CD4-positive, alpha-beta memory T cell (primary cell): ENCODE results near the gene RNU6-1. TPM values are rescaled to one million over a fixed set of nuclear protein-coding genes. Genes with fewer than 3 reads are reported as not detected.

Experiments
- CTCF ChIA-PET: fragments of 350-600 bp; sonication (Branson Sonifier 250); formaldehyde crosslinking; loops from one replicate; lab custom pipeline; 2021; ENCODE audit warnings: inconsistent platforms; ENCODE audit not compliant: partially characterized antibody; lab: Charles Lee
- POLR2A ChIA-PET: fragments of 350-600 bp; sonication (Branson Sonifier 250); formaldehyde crosslinking; loops from one replicate; lab custom pipeline; 2021; ENCODE audit not compliant: partially characterized antibody; lab: Charles Lee
- DNase-seq, 5 donors: peaks; one replicate each; pipeline versions ENCODE4 v3.0.0 to v3.0.0-alpha.2; 2020 to 2022; ENCODE audit warnings: mixed read lengths in 1 of 5
- H3K27ac ChIP-seq: one replicate; pipeline ENCODE4 v1.7.0; 2013; ENCODE audit warnings: low read depth, low read length
- H3K27me3 ChIP-seq: 2 replicates; pipeline ENCODE4 v1.7.0; 2013; ENCODE audit warnings: mild to moderate bottlenecking, low read length, moderate library complexity; ENCODE audit not compliant: insufficient read depth
- H3K36me3 ChIP-seq: 2 replicates; pipeline ENCODE4 v1.7.0; 2013; ENCODE audit warnings: mild to moderate bottlenecking, low read length, moderate library complexity; ENCODE audit not compliant: insufficient read depth
- H3K4me1 ChIP-seq: 2 replicates; pipeline ENCODE4 v1.7.0; 2013; ENCODE audit warnings: mild to moderate bottlenecking, low read length, moderate library complexity; ENCODE audit not compliant: insufficient read depth
- H3K4me3 ChIP-seq, 2 donors: one replicate each; pipeline ENCODE4 v1.7.0; 2013; ENCODE audit warnings: low read length in 2 of 2, mild to moderate bottlenecking in 1 of 2
- H3K9me3 ChIP-seq, 2 donors: one replicate each; pipeline ENCODE4 v1.7.0; 2013; ENCODE audit warnings: low read length in 2 of 2, control low read depth in 1 of 2; ENCODE audit not compliant: control insufficient read depth in 1 of 2
- H3K27ac Mint-ChIP-seq, 7 donors: one replicate each; pipeline ENCODE4 v1.8.0; 2020 to 2021; ENCODE audit warnings: mixed read lengths in 7 of 7, mild to moderate bottlenecking in 6 of 7, inconsistent platforms in 3 of 7, moderate library complexity in 3 of 7
- H3K27me3 Mint-ChIP-seq, 2 donors: one replicate each; pipeline ENCODE4 v1.8.0; 2020 to 2021; ENCODE audit warnings: mixed read lengths in 2 of 2
- H3K36me3 Mint-ChIP-seq, 2 donors: one replicate each; pipeline ENCODE4 v1.8.0; 2020 to 2021; ENCODE audit warnings: mixed read lengths in 2 of 2, inconsistent platforms in 1 of 2, mild to moderate bottlenecking in 1 of 2
- H3K4me1 Mint-ChIP-seq, 4 donors: one replicate each; pipeline ENCODE4 v1.8.0; 2020 to 2021; ENCODE audit warnings: mixed read lengths in 4 of 4, mild to moderate bottlenecking in 1 of 4
- H3K4me3 Mint-ChIP-seq, 8 donors: one replicate each; pipeline ENCODE4 v1.8.0; 2020 to 2021; ENCODE audit warnings: mixed read lengths in 8 of 8, mild to moderate bottlenecking in 7 of 8, moderate library complexity in 6 of 8, inconsistent platforms in 3 of 8
- H3K9me3 Mint-ChIP-seq, 8 donors: one replicate each; pipeline ENCODE4 v1.8.0; 2020 to 2021; ENCODE audit warnings: mixed read lengths in 8 of 8, mild to moderate bottlenecking in 5 of 8, inconsistent platforms in 3 of 8, moderate library complexity in 1 of 8
- intact Hi-C: fragments of 100-400 bp; cut with micrococcal nuclease; formaldehyde crosslinking; loops from one replicate; pipeline ENCODE4 v1.15.1; 2023
- polyA plus RNA-seq, 2 donors: library from polyadenylated mRNA; unstranded; fragments of 300-500 nt; fragmentation: Illumina TruSeq; gene quantifications; one replicate each; pipeline ENCODE4 v1.2.3, GENCODE V29; 2021
- total RNA-seq, 2 experiments: library from RNA; stranded (reverse); gene quantifications; one replicate each; pipeline ENCODE4 v1.2.3, GENCODE V29; 2021

RNU6-1 gene
- total and polyA plus RNA-seq, 4 experiments from 2014 or later: not detected

DNA sequence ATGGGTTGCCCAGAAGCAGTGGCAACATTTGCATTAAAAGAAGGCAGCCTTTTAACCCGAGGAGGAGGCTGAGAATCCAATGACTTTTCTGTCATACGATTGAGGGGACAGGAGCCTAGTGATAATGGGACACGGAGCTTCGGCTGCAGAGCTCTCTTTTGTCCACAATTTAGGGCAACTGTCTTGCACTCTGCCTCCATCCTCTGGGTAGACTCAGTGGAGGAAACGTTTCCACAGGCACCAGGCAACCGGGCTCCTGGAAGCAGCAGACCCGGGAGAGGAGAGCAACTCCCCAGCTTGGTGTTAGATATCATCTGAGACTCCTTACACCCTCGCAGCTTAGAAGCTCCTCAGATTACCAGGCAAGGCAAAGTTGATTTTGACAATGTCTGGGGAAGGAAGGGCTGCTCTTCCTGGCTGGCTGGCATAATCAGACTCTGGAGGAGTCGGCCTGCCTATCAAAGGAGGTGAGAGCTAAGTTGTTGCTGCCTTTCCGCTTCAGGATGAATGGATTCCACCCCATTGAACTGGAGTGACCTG, 43.5 kb upstream of the RNU6-1 start:
- Histone ChIP-seq H3K9me3 (no peaks in the 10 kb centered on the region), H3K27ac (no peak overlapping the region), H3K27me3 (peaks cover 9% of the 10 kb centered on the region), H3K4me3 (no peak overlapping the region), H3K36me3 (no peaks in the 10 kb centered on the region), H3K4me1 (peaks cover 10% of the 10 kb centered on the region)
- peaks cover 10 to 21% of the 10 kb centered on the region in 2 donors for H3K27me3 Mint-ChIP-seq
- peak overlapping the region in 1 of 8 donors; percentile 44 for H3K4me3 Mint-ChIP-seq
- H3K27ac Mint-ChIP-seq: no peak overlapping the region
- no peak for DNase-seq
- intact Hi-C loops: no loop called here
- POLR2A ChIA-PET: no interaction called here
- CTCF ChIA-PET: interaction anchor here (3.4 kb wide), 1 partner anchor 20 kb away, joined by 9 read pairs; no protein-coding TSS in a partner anchor
- no peaks in the 10 kb centered on the region for H3K36me3 Mint-ChIP-seq
- peaks cover 2 to 13% (median 8%) of the 10 kb centered on the region in 4 donors for H3K4me1 Mint-ChIP-seq
- no peaks in the 10 kb centered on the region for H3K9me3 Mint-ChIP-seq

DNA sequence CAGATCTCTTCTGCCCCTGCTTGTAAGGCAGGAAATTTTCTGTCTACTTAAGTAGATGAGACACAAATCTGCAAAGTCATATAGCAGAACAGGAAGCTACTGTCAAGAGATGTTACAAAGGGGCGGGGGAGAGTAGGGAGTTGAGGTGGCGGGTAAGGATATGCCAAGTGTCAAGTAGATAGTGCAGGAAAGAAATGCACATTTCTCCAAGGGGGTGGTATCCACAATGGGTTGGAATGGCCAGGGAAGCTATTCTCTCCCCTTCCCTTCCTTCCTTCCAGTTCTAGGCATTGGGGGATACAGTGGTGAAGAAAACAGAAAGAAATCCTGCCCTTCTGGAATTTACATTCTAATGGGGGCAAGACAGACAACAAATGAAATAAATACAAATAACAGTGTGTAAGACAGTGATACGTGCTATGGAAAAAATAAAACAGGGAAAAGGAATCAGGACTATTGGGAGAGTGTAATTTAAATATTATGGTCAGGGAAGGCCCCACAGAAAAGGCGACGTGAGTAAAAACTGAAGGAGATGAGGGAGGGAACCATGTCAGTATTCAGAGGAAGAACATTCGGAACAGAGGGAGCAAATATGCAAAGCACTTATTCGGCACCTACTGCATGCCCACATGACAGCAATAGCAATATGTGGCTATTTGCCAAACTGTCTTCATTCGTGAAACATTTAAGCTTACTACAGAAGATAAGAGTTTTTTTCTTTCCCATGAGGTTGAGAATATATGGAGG, 42.8 kb upstream of the RNU6-1 start:
- intact Hi-C loops: no loop called here
- no peaks in the 10 kb centered on the region for H3K9me3 Mint-ChIP-seq
- ChIA-PET CTCF (interaction anchor here (3.4 kb wide), 1 partner anchor 19 kb away, joined by 9 read pairs; no protein-coding TSS in a partner anchor), POLR2A (no interaction called here)
- Histone ChIP-seq H3K27ac (no peak overlapping the region), H3K36me3 (no peaks in the 10 kb centered on the region), H3K4me1 (peaks cover 10% of the 10 kb centered on the region), H3K4me3 (no peak overlapping the region), H3K9me3 (no peaks in the 10 kb centered on the region), H3K27me3 (peaks cover 9% of the 10 kb centered on the region)
- H3K36me3 Mint-ChIP-seq: no peaks in the 10 kb centered on the region
- no peak for DNase-seq
- H3K27ac Mint-ChIP-seq: peak overlapping the region in 1 of 7 donors; percentile 41
- H3K4me3 Mint-ChIP-seq: peak overlapping the region in 5 of 8 donors; percentile 7 to 55 (median 44)
- H3K4me1 Mint-ChIP-seq: peaks cover 2 to 13% (median 8%) of the 10 kb centered on the region in 4 donors
- peaks cover 10 to 16% of the 10 kb centered on the region in 2 donors for H3K27me3 Mint-ChIP-seq

DNA sequence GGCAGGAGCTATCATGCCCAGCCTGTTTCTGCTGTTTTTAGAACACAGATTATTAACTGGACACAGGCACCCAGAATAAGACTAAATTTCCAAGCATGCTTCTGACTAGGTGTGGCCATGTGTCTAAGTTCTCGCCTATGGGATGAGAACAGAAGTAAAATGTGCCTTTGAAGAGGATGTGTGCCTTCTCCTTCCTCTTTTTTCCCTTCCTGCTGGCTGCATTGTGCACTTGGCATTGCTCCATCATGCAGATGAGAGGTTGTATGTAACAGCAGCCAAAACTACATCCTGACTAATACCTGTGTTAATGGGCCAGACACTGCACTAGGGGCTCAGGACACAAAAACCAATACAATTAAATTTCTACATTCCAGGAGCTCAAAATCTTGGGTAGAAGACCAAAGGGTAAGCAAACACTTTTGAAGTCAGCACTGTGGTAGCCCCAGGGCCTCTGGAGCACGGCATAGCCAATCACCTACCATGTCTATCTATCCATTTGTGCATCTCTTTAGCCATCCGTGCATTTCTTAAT, 40.9 kb upstream of the RNU6-1 start:
- Histone ChIP-seq H3K4me3 (no peak overlapping the region), H3K9me3 (no peaks in the 10 kb centered on the region), H3K27ac (no peak overlapping the region), H3K36me3 (no peaks in the 10 kb centered on the region), H3K27me3 (peaks cover 7% of the 10 kb centered on the region), H3K4me1 (peaks cover 10% of the 10 kb centered on the region)
- H3K4me3 Mint-ChIP-seq: no peak overlapping the region
- H3K27ac Mint-ChIP-seq: no peak overlapping the region
- peaks cover 2 to 13% (median 8%) of the 10 kb centered on the region in 4 donors for H3K4me1 Mint-ChIP-seq
- CTCF ChIA-PET: interaction anchor here (3.4 kb wide), 1 partner anchor 17 kb away, joined by 9 read pairs; no protein-coding TSS in a partner anchor
- DNase-seq: no peak
- intact Hi-C loops: no loop called here
- POLR2A ChIA-PET: no interaction called here
- peaks cover 10 to 12% of the 10 kb centered on the region in 2 donors for H3K27me3 Mint-ChIP-seq
- no peaks in the 10 kb centered on the region for H3K9me3 Mint-ChIP-seq
- H3K36me3 Mint-ChIP-seq: no peaks in the 10 kb centered on the region

DNA sequence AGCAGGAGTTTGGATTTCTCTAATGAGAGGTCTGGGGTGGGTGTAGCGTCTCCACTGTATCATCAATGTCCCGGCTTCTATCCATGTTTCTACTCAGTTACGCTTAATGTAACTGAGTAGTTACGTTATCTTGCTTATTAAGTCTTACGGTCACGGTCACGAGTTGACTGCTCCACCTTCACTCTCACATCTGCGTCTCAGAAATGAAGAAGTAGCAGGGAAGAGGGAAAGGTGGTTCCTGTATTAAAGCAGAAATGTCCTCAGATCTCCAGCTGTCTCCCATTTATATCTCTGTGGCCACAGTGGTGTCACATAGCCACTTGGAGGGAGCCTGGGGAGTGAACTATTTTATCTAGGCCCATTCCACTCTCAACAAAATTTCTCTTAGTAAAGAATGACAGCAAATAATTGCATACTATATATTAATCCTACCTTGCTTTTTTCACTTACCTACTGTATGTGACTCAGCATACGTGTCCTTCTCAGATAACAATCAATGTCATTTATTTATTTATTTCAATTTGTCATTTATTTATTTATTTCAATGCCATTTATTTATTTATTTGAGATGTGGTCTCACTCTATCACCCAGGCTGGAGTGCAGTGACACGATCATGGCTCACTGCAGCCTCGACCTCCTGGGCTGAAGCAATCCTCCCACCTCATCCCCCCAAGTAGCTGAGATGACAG, 39.7 kb upstream of the RNU6-1 start:
- H3K4me3 Mint-ChIP-seq: no peak overlapping the region
- Histone ChIP-seq H3K9me3 (no peaks in the 10 kb centered on the region), H3K4me3 (no peak overlapping the region), H3K4me1 (peaks cover 6% of the 10 kb centered on the region), H3K27me3 (no peaks in the 10 kb centered on the region), H3K27ac (no peak overlapping the region), H3K36me3 (no peaks in the 10 kb centered on the region)
- H3K36me3 Mint-ChIP-seq: no peaks in the 10 kb centered on the region
- peaks cover 5 to 10% of the 10 kb centered on the region in 2 donors for H3K27me3 Mint-ChIP-seq
- DNase-seq: no peak
- ChIA-PET CTCF (no interaction called here), POLR2A (no interaction called here)
- peaks cover 0 to 4% (median 0%) of the 10 kb centered on the region in 8 donors for H3K9me3 Mint-ChIP-seq
- intact Hi-C loops: no loop called here
- H3K27ac Mint-ChIP-seq: no peak overlapping the region
- peaks cover 2 to 7% (median 6%) of the 10 kb centered on the region in 4 donors for H3K4me1 Mint-ChIP-seq

DNA sequence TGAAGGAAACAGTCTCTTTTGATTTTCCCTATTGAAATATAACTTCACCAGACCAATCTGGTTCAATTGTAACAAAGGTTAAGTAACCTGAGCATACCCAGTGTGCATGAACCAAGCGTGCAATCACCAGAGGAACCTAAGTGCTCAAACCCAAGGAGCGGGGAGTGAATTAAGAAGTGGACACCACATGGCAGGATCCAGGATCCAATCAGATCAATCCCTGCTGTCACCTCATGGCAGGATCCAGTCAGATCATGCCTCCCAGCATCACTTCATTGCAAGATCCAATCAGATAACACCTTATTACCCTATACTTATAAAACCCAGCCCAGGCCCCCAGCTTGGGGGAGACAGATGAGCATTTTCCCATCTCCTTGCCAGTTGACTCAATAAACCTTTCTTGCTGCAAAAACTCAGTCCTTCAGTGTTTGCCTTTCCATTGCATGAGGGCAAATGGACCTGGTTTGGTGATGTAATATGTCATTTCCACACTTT, 38.9 kb upstream of the RNU6-1 start:
- Mint-ChIP-seq H3K4me3 (peak overlapping the region in 1 of 8 donors; percentile 9), H3K27me3 (peaks cover 7 to 12% of the 10 kb centered on the region in 2 donors), H3K4me1 (peaks cover 2 to 7% (median 6%) of the 10 kb centered on the region in 4 donors), H3K9me3 (peaks cover 0 to 12% (median 5%) of the 10 kb centered on the region in 8 donors), H3K27ac (peak overlapping the region in 1 of 7 donors; percentile 3), H3K36me3 (no peaks in the 10 kb centered on the region)
- no peak for DNase-seq
- Histone ChIP-seq H3K36me3 (no peaks in the 10 kb centered on the region), H3K4me1 (no peaks in the 10 kb centered on the region), H3K4me3 (no peak overlapping the region), H3K27me3 (no peaks in the 10 kb centered on the region), H3K27ac (no peak overlapping the region), H3K9me3 (peaks cover 0 to 1% of the 10 kb centered on the region in 2 donors)
- POLR2A ChIA-PET: no interaction called here
- intact Hi-C loops: no loop called here
- CTCF ChIA-PET: no interaction called here

DNA sequence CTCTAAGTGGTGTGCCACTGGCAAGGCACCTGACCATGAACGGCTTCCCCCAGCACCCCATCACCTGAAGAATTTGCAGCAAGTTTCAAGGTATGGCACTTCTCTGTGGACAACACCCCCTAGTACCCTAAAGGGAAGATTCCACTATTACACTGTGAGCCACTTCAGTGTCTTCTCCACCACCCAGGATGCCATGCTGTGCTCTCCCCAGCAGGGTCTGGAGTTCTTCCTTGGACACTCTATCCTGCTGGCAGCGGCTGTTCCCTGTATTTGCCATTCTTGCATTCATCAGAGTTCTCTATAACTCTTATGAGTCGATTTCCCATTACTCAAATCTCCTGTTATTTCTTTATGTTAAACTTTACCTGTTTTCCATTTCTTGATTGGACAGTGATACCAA, 33.9 kb upstream of the RNU6-1 start:
- peaks cover 0 to 2% of the 10 kb centered on the region in 2 donors for H3K36me3 Mint-ChIP-seq
- intact Hi-C loops: no loop called here
- no peaks in the 10 kb centered on the region for H3K4me1 Mint-ChIP-seq
- Histone ChIP-seq H3K36me3 (no peaks in the 10 kb centered on the region), H3K27ac (no peak overlapping the region), H3K9me3 (peaks cover 0 to 6% of the 10 kb centered on the region in 2 donors), H3K4me3 (no peak overlapping the region), H3K27me3 (no peaks in the 10 kb centered on the region), H3K4me1 (no peaks in the 10 kb centered on the region)
- no peak overlapping the region for H3K4me3 Mint-ChIP-seq
- no peak for DNase-seq
- CTCF ChIA-PET: interaction anchor here (2.9 kb wide), 1 partner anchor 11 kb away, joined by 11 read pairs; no protein-coding TSS in a partner anchor
- H3K27me3 Mint-ChIP-seq: peaks cover 15 to 27% of the 10 kb centered on the region in 2 donors
- POLR2A ChIA-PET: no interaction called here
- no peak overlapping the region for H3K27ac Mint-ChIP-seq
- peaks cover 0 to 50% (median 28%) of the 10 kb centered on the region in 8 donors for H3K9me3 Mint-ChIP-seq
